DMS79 treated with DMSO at 0.1 percent for 48 hours (cell line): ENCODE data around the gene MACROD2.

Experiments used
- DNase-seq: peaks from one replicate; lab custom pipeline; 2025; lab: John Stamatoyannopoulos, UW

The MACROD2 gene

GRCh38 chr20:14647016-14647415, 651.7 kb downstream of the MACROD2 start:
- no peak for DNase-seq

GRCh38 chr20:14649662-14650061, 654.3 kb downstream of the MACROD2 start:
- DNase-seq: no peak

GRCh38 chr20:14657266-14658005, 662.1 kb downstream of the MACROD2 start:
- DNase-seq: no peak

- no peak for DNase-seq
These were observed 668.8 kb downstream of the MACROD2 start for GRCh38 chr20:14664101-14664500.

- no peak for DNase-seq
These were observed 671.4 kb downstream of the MACROD2 start for GRCh38 chr20:14666696-14667095.

GRCh38 chr20:14667226-14667625, 671.9 kb downstream of the MACROD2 start:
- no peak for DNase-seq

GRCh38 chr20:14672066-14672465, 676.8 kb downstream of the MACROD2 start:
- no peak for DNase-seq

GRCh38 chr20:14673164-14673563, 677.8 kb downstream of the MACROD2 start:
- DNase-seq: no peak

- DNase-seq: no peak
These were observed 682.1 kb downstream of the MACROD2 start for GRCh38 chr20:14677455-14677854.

- DNase-seq: no peak
These were observed 689.9 kb downstream of the MACROD2 start for GRCh38 chr20:14685183-14685582.

GRCh38 chr20:14687313-14687712, 692.0 kb downstream of the MACROD2 start:
- no peak for DNase-seq

GRCh38 chr20:14688005-14688404, 692.7 kb downstream of the MACROD2 start:
- DNase-seq: no peak

GRCh38 chr20:14691994-14692393, 696.7 kb downstream of the MACROD2 start:
- no peak for DNase-seq

GRCh38 chr20:14696478-14696877, 701.2 kb downstream of the MACROD2 start:
- no peak for DNase-seq

GRCh38 chr20:14696937-14697336, 701.6 kb downstream of the MACROD2 start:
- DNase-seq: no peak

GRCh38 chr20:14698125-14698524, 702.8 kb downstream of the MACROD2 start:
- no peak for DNase-seq

GRCh38 chr20:14698605-14699373, 703.5 kb downstream of the MACROD2 start:
- no peak for DNase-seq

GRCh38 chr20:14700639-14700960, 705.3 kb downstream of the MACROD2 start:
- DNase-seq: no peak

- no peak for DNase-seq
These were observed 706.0 kb downstream of the MACROD2 start for GRCh38 chr20:14701326-14701725.

GRCh38 chr20:14706555-14706954, 711.2 kb downstream of the MACROD2 start:
- no peak for DNase-seq

GRCh38 chr20:14707026-14707680, 711.8 kb downstream of the MACROD2 start:
- no peak for DNase-seq

- no peak for DNase-seq
These were observed 712.7 kb downstream of the MACROD2 start for GRCh38 chr20:14707865-14708596.
